DMS153 treated with DMSO at 0.1 percent for 48 hours (cell line): ENCODE measurements around the gene CELA1.
"Not testable (repeated sequence)": the region's sequence is repeated elsewhere in the genome, so short reads cannot be mapped to it uniquely, and the experiment has no call there.

Source experiments
- DNase-seq: peaks from one replicate; lab custom pipeline; 2025; ENCODE audit not compliant: unreplicated experiment; lab: John Stamatoyannopoulos, UW

Gene CELA1

GRCh38 chr12:51345681-51346080 lies 798 bp downstream of the CELA1 start:
- no peak for DNase-seq

DNA sequence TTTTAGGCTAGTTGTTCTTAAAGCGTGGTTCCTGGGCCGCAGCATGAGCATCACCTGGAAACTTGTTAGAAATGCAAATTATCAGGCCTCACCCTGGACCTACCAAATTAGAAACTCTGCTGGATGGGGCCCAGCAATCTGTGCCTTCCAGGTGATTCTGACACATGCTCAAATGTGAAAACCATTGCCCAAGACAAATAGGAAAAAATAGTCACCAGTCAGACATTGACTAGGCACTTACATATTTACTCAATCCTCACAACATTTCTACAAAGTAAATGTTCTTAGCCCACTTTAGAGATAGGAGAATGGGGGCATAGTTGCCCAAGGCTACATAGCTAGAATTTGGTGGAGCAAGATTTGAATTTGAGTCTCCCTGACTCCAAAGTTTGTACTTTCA lies 3.3 kb downstream of the CELA1 start:
- DNase-seq = no peak

GRCh38 chr12:51342416-51342815 lies 4.1 kb downstream of the CELA1 start:
- no peak for DNase-seq

GRCh38 chr12:51341251-51342007 lies 5.0 kb downstream of the CELA1 start:
- peak; percentile 76 for DNase-seq

GRCh38 chr12:51339750-51340149 lies 6.7 kb downstream of the CELA1 start:
- no peak for DNase-seq

GRCh38 chr12:51337336-51337735 lies 9.1 kb downstream of the CELA1 start:
- not testable (repeated sequence) for DNase-seq

DNA sequence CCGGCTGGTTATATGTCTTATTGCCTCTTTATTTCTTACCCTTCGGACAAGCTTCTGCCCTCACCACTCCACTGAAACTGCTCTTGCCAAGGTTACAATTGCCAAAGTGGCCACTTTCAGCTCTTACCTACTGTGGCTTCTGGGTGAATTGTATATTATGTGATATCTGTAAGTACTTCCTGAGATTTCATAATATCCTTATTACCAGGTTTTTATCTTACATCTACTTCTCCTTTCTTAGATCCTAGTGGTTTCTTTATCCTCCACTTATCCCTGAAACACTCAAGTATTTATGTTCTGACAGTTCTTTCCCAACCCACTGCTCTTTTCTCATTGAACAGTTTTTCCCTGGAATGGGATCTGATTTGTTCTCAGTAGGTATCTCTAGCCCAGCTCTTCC lies 10.5 kb downstream of the CELA1 start:
- no peak for DNase-seq

- no peak for DNase-seq
Measured at GRCh38 chr12:51334764-51335163, 11.7 kb downstream of the CELA1 start.

GRCh38 chr12:51333536-51333935 lies 12.9 kb downstream of the CELA1 start:
- DNase-seq = no peak

DNA sequence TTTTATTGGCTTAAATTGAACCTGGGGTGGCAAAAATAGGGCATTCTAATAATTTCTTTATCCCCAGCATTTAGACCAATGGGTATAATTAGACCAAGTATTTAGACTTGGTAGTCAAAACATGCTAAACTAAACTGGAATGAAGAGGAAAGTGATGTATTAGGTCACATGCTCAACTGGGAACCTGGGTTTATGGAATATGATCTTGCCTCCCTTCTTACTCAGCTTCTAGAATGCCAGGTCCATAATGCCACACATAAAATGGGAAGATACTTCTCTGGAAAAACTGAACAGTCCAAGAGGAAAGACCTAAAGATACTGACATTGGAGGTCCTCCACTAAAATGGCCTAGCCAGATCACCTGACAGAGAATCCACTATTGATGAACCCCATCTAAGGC lies 16.3 kb downstream of the CELA1 start:
- no peak for DNase-seq

GRCh38 chr12:51329742-51330141 lies 16.7 kb downstream of the CELA1 start:
- DNase-seq = no peak

DNA sequence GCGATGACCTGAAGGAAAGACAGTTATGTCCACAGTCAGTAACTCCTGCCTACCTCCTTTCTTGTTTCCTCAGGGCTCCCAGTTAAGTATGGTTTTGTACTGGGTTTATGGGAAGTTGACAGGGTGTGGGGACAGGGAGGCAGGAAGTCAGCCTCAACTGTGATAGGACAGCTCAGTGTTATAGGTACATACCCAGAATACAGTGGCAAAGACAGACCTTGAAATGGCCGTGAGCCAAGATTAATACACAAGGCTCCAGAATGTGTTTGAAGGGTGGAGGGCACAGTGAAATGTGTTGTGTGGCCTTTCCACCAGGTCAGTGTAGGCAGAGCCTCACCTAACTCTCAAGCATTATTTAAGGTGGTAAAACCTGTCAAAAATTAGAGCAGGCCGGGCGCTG lies 17.9 kb downstream of the CELA1 start:
- no peak for DNase-seq

DNA sequence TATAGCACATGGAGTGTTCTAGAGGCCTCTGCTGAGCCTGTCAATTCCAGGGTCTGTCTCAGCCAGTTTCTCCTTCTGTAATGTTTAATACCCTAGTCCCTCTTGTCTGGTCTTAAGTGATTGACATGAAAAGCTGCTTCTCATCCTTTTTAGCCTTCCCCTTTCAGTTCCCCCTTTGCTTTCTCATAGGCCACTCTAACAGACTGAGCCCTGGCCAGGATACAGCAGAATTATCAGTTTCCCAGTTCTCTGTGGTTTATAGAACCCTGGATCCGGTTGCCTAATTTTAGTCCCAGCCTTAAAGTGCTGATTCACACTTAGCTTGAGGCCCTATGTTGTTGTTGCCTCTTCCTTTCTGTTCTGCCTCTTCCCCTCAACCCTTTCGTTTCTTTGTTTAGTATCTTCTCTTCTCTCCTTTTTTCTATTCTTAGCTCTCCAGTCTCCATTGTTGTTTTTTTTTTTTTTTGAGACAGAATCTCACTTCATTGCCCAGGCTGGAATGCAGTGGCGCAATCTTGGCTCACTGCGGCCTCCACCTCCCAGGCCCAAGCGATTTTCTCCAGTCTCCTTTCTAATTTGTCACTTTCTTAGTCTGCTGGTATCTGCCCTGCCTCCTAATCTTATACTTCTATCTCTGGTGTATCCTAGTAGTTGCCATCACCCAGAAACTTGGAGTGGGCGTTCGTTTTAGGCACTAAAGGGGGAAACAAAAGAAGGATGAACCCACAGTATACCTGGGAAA lies 19.6 kb downstream of the CELA1 start:
- no peak for DNase-seq

- no peak for DNase-seq
Measured at GRCh38 chr12:51324953-51325352, 21.5 kb downstream of the CELA1 start.

DNA sequence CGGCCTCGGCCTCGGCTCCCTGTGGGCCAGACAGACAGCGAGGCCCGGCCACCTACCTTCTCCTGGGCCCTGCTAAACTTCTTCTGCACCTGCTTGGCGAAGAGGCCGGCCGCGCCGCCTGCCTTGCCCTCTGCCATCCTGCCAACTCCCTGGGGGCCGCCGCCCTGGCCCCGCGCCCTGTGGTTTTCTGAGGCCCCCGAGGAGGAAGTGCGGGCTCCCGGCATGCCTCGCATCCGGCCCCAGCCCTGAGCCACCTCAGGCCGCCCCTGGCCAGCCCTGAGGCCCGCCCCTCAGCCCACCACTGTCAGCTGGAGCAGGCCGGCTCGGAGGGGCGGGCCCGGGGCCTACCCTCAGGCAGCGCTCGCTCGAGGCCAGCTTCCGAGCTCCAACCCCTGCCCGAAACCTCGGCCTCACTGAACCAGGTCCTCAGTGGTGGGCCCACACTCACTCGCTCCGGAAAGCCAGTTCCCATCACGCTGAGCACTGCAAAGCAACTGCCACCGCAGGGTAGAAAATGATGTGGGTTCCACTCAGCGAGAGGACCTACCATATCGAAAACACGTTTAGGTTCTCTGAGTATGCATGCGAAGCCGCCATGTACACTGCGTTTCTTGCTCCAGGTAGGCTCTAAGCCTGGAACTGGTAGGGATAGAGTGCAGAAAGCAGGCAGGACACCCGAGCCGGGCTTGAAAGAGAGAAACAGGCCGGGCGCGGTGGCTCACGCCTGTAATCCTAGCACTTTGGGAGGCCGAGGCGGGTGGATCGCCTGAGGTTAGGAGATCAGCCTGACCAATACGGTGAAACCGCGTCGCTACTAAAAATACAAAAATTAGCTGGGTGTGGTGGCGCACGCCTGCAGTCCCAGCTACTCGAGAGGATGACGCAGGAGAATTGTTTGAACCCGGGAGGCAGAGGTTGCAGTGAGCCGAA lies 22.2 kb downstream of the CELA1 start, which contains the start of gene BIN2:
Gene BIN2, minus strand, starts transcription at position 209 of the 930 bp plus-strand sequence. Its CDS starts 72 bp downstream, at position 137.
- no peak for DNase-seq

GRCh38 chr12:51323317-51323960 lies 23.0 kb downstream of the CELA1 start:
- DNase-seq = no peak

DNA sequence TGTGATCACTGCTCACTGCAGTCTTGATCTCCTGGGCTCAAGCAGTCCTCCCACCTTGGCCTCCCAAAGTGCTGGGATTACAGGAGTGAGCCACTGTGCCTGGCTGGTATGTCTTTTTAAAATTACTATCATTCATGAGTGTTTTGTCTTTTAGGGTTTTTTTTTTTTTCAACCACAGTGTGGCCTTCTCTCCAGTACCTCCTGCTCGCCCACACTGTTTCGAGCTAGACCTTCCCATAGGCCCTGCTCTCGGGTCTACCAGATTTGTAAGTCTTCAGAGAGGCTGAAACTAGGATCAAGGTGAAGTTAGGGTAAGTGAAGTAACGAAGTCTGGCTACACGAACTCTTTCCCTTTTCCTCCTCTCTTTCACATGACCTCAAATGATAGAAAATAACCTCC lies 24.0 kb downstream of the CELA1 start:
- DNase-seq = no peak

DNA sequence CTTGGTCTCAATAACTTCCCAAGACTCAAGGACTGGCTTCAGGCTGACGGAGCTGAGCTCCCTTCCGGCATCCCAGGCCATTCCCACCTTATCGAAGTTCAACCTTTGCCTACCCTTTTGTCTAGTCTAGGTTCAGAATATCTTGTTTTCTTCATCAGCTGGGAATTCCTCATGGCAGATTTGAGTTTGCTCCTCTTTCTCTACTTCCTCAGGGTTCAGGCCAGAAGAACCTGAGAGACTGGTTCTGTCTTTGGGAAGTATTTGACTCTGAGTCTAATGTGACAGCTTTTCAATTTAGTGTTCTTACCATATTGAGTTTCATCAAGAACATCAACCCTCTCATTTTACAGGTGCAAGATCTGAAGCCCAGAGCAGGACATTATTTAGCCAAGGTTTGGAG lies 24.6 kb downstream of the CELA1 start:
- no peak for DNase-seq

DNA sequence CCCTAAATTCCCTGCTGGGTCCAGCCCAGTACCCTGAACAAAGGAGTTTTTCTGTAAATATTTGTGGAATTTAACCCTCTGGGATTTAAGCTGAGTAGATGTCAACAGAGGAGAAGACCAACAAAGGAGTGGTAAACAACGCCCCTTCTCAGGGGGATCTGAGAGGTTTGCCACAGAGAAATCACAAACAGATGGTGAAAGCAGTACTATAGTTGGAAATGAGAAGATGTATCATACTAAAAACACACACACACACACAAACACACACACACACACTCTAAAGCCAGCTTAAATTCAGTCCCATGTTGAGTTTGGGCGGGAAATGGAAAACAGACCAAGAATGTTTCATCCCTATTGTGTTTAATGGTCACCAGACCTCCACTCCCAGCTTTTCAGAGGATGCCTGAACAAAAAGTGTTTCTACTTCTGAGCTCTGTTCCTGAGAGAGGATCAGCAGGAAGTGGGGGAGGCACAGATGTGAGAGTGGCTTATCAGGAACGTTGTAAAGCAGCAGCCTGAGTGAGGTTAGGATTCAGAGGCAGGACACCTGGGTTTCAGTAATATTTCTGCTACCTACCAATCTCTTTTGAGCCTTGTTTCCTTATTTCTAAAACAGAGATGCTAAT lies 25.7 kb downstream of the CELA1 start:
- DNase-seq = no peak

DNA sequence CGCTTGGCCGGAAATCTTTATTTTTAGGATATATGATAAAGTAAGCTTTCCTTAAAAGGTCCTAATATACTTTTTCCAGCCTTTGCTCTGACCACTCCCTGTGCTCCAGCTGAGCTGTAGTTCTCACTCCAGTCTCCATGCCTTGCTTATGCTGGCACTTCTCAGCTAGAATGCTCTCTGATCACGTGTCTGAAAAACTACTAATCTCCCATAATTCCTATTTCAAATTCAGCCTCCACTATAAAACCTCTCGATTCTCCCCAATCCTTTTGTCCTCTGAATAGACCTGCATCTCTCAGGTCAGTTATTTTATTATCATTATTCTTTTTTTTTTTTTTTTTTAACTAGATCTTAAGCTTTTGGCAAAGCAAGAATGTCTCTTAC lies 26.2 kb downstream of the CELA1 start:
- DNase-seq = no peak
